HepG2 (cell line): ENCODE results near the gene BICDL2. TPM values are rescaled to one million over a fixed set of nuclear protein-coding genes. Genes with fewer than 3 reads are reported as not detected.

Experiments
- ATF6 ChIP-seq: sonication (generic); formaldehyde crosslinking; conservative IDR thresholded peaks from 2 replicates; pipeline ENCODE4 v1.4.0; 2020; ENCODE audit warnings: missing genetic modification reagents
- ELF1 ChIP-seq: sonication (generic); formaldehyde crosslinking; IDR thresholded peaks from 2 replicates; pipeline ENCODE4 v1.4.0; 2020; ENCODE audit warnings: missing genetic modification reagents
- FOXA3 ChIP-seq: IDR thresholded peaks from 2 replicates; pipeline ENCODE4 v1.6.1; 2016; ENCODE audit warnings: missing genetic modification reagents, missing compliant biosample characterization
- FOXO1 ChIP-seq: sonication (generic); formaldehyde crosslinking; IDR thresholded peaks from 2 replicates; pipeline ENCODE4 v1.4.0; 2020; ENCODE audit warnings: missing genetic modification reagents
- JARID2 ChIP-seq: sonication (generic); formaldehyde crosslinking; IDR thresholded peaks from 2 replicates; pipeline ENCODE4 v1.8.1; 2023; ENCODE audit warnings: missing genetic modification reagents, inconsistent platforms; ENCODE audit not compliant: insufficient replicate concordance
- NFATC3 ChIP-seq: sonication (generic); formaldehyde crosslinking; IDR thresholded peaks from 2 replicates; pipeline ENCODE4 v1.5.1; 2020; ENCODE audit warnings: mild to moderate bottlenecking, missing genetic modification reagents
- PITX1 ChIP-seq: sonication (generic); formaldehyde crosslinking; IDR thresholded peaks from 2 replicates; pipeline ENCODE4 v1.5.1; 2020; ENCODE audit warnings: mild to moderate bottlenecking, missing genetic modification reagents
- SNAI1 ChIP-seq: sonication (generic); formaldehyde crosslinking; IDR thresholded peaks from 2 replicates; pipeline ENCODE4 v1.5.0; 2020; ENCODE audit warnings: mild to moderate bottlenecking, missing genetic modification reagents, borderline replicate concordance
- THAP8 ChIP-seq: sonication (generic); formaldehyde crosslinking; IDR thresholded peaks from 2 replicates; pipeline ENCODE4 v1.5.1; 2020; ENCODE audit warnings: missing genetic modification reagents, mild to moderate bottlenecking, borderline replicate concordance
- YY1 ChIP-seq: IDR thresholded peaks from 2 replicates; pipeline ENCODE4 v1.6.1; 2011; ENCODE audit warnings: low read length, low read depth, moderate library complexity, mild to moderate bottlenecking; ENCODE audit not compliant: insufficient read depth, insufficient replicate concordance
- ZNF264 ChIP-seq: sonication (generic); formaldehyde crosslinking; IDR thresholded peaks from 2 replicates; pipeline ENCODE4 v1.4.0; 2020; ENCODE audit warnings: missing genetic modification reagents
- ZNF274 ChIP-seq: sonication (generic); formaldehyde crosslinking; IDR thresholded peaks from 2 replicates; pipeline ENCODE4 v1.5.1; 2020; ENCODE audit warnings: mild to moderate bottlenecking, missing genetic modification reagents
- ZNF350 ChIP-seq: sonication (generic); formaldehyde crosslinking; IDR thresholded peaks from 2 replicates; pipeline ENCODE4 v1.4.0; 2020; ENCODE audit warnings: mild to moderate bottlenecking, low read depth, missing genetic modification reagents, borderline replicate concordance
- ZNF446 ChIP-seq: sonication (generic); formaldehyde crosslinking; IDR thresholded peaks from 2 replicates; pipeline ENCODE4 v1.5.0; 2020; ENCODE audit warnings: mild to moderate bottlenecking, missing genetic modification reagents
- ZNF607 ChIP-seq: sonication (generic); formaldehyde crosslinking; IDR thresholded peaks from 2 replicates; pipeline ENCODE4 v1.5.1; 2020; ENCODE audit warnings: missing genetic modification reagents, mild to moderate bottlenecking, borderline replicate concordance
- ZNF614 ChIP-seq: IDR thresholded peaks from 2 replicates; pipeline ENCODE4 v1.6.1; 2018; ENCODE audit warnings: missing biosample characterization, missing genetic modification reagents, inconsistent platforms, borderline replicate concordance
- ZNF775 ChIP-seq: sonication (generic); formaldehyde crosslinking; IDR thresholded peaks from 2 replicates; pipeline ENCODE4 v1.4.0; 2020; ENCODE audit warnings: missing genetic modification reagents, mild to moderate bottlenecking, moderate library complexity, borderline replicate concordance
- polyA plus RNA-seq, 8 experiments: library from polyadenylated mRNA; depleted of rRNA in 3 of 8; stranded (reverse) in 7 of 8; unstranded in 1 of 8; fragments of >200 nt; fragmentation: Illumina TruSeq in 4 of 8; extraction: Trizol in 4 of 8; gene quantifications; 2 replicates each; pipeline versions ENCODE4 v1.2.1 to v1.2.3, GENCODE V29; 2011 to 2016; ENCODE audit warnings: low read depth in 4 of 8, missing spikeins in 1 of 8, mixed read lengths in 1 of 8; ENCODE audit not compliant: insufficient read depth in 1 of 8
- total RNA-seq, 5 experiments: library from RNA; depleted of rRNA; stranded (reverse); fragments of >200 nt; fragmentation: Illumina TruSeq; extraction: Trizol; gene quantifications; 2 replicates each; pipeline ENCODE4 v1.2.3, GENCODE V29; 2016; ENCODE audit warnings: low read depth in 1 of 5
- TF ChIP-seq, protein P1 (sequence below): sonication (generic); formaldehyde crosslinking; IDR thresholded peaks from 2 replicates; pipeline ENCODE4 v1.9.0; 2021; ENCODE audit warnings: missing genetic modification reagents, borderline replicate concordance
- TF ChIP-seq, protein P2 (sequence below): sonication (generic); formaldehyde crosslinking; IDR thresholded peaks from 2 replicates; pipeline ENCODE4 v1.8.0; 2022; ENCODE audit warnings: missing genetic modification reagents, low read depth, mild to moderate bottlenecking, borderline replicate concordance
- TF ChIP-seq, protein P3 (sequence below): IDR thresholded peaks from 2 replicates; pipeline ENCODE4 v1.6.1; 2018; ENCODE audit warnings: missing genetic modification reagents

BICDL2 gene
- total and polyA plus RNA-seq, 2 of the 13 experiments (the other 11 are each of a cell fraction or from before 2014, with no cell fraction given): 0.12 TPM; not detected in 1

- peak; percentile 59 for TF ChIP-seq YY1
- 0 out of 2 replicates have a peak, but pooled peaks have one; percentile 6 for TF ChIP-seq ZNF274 (CRISPR knock-in tag)
- TF ChIP-seq ZNF446 (CRISPR knock-in tag): 0 out of 2 replicates have a peak, but pooled peaks have one; percentile 37
- 0 out of 2 replicates have a peak, but pooled peaks have one; percentile 6 for TF ChIP-seq FOXO1 (CRISPR knock-in tag)
- TF ChIP-seq ELF1: peak; percentile 86
- no peak for TF ChIP-seq ZNF775 (CRISPR knock-in tag)
- peak; percentile 73; the same call in 1 of the 2 replicates for TF ChIP-seq ZNF350 (CRISPR knock-in tag)
- TF ChIP-seq ZNF264 (CRISPR knock-in tag): 0 out of 2 replicates have a peak, but pooled peaks have one; percentile 12
- peak; percentile 51; the same call in 1 of the 2 replicates for TF ChIP-seq ZNF614 (CRISPR knock-in tag)
- peak; percentile 9; the same call in 1 of the 2 replicates for TF ChIP-seq FOXA3 (CRISPR knock-in tag)
- no peak for TF ChIP-seq THAP8 (CRISPR knock-in tag)
- TF ChIP-seq, protein P1, sequence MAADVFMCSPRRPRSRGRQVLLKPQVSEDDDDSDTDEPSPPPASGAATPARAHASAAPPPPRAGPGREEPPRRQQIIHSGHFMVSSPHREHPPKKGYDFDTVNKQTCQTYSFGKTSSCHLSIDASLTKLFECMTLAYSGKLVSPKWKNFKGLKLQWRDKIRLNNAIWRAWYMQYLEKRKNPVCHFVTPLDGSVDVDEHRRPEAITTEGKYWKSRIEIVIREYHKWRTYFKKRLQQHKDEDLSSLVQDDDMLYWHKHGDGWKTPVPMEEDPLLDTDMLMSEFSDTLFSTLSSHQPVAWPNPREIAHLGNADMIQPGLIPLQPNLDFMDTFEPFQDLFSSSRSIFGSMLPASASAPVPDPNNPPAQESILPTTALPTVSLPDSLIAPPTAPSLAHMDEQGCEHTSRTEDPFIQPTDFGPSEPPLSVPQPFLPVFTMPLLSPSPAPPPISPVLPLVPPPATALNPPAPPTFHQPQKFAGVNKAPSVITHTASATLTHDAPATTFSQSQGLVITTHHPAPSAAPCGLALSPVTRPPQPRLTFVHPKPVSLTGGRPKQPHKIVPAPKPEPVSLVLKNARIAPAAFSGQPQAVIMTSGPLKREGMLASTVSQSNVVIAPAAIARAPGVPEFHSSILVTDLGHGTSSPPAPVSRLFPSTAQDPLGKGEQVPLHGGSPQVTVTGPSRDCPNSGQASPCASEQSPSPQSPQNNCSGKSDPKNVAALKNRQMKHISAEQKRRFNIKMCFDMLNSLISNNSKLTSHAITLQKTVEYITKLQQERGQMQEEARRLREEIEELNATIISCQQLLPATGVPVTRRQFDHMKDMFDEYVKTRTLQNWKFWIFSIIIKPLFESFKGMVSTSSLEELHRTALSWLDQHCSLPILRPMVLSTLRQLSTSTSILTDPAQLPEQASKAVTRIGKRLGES (CRISPR knock-in tag): no peak
- TF ChIP-seq NFATC3 (CRISPR knock-in tag): no peak
- no peak for TF ChIP-seq SNAI1 (CRISPR knock-in tag)
- TF ChIP-seq, protein P2, sequence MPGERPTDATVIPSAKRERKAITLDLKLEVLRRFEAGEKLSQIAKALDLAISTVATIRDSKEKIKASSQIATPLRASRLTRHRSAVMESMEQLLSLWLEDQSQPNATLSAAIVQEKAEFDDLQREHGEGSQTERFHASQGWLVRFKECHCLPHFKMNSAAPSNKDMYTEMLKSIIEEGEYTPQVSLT: no peak
- no peak for TF ChIP-seq ZNF607 (CRISPR knock-in tag)
- TF ChIP-seq PITX1 (CRISPR knock-in tag): peak; percentile 65
- TF ChIP-seq ATF6 (CRISPR knock-in tag): no peak
- peak; percentile 65 for TF ChIP-seq JARID2 (CRISPR knock-in tag)
- TF ChIP-seq, protein P3, sequence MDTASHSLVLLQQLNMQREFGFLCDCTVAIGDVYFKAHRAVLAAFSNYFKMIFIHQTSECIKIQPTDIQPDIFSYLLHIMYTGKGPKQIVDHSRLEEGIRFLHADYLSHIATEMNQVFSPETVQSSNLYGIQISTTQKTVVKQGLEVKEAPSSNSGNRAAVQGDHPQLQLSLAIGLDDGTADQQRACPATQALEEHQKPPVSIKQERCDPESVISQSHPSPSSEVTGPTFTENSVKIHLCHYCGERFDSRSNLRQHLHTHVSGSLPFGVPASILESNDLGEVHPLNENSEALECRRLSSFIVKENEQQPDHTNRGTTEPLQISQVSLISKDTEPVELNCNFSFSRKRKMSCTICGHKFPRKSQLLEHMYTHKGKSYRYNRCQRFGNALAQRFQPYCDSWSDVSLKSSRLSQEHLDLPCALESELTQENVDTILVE (CRISPR knock-in tag): peak; percentile 56
These were observed 55.4 kb downstream of the BICDL2 start (continued) for GRCh38 chr16:2981177-2981898.
